DMS114 treated with DMSO at 0.1 percent for 48 hours (cell line): Measurements from ENCODE around the gene FANCG.

Experiments
- DNase-seq: peaks from one replicate; lab custom pipeline; 2025; ENCODE audit not compliant: unreplicated experiment; lab: John Stamatoyannopoulos, UW

The FANCG gene

GRCh38 chr9:35067056-35067455, 12.7 kb downstream of the FANCG start:
- no peak for DNase-seq

GRCh38 chr9:35060548-35061207, 19.1 kb downstream of the FANCG start:
- no peak for DNase-seq

- DNase-seq: no peak
Measured at GRCh38 chr9:35059438-35059837, 20.3 kb downstream of the FANCG start.

DNA sequence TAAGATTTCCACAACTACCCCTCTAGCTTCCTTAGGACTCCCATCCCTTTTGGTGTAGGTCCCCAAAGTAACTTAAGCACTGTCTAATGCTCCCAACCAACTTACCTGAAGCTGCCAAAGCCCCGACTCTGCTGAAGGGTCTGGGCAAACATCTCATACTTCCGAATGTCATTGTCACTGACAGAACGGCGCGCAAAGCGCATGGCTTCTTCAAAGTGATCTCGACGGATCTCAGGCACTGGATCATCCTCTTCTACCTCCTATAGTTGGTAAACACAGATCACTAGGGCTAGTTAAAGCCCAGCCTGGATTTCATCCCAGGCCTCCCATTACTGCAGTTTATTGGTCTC, 22.5 kb downstream of the FANCG start:
- no peak for DNase-seq

- no peak for DNase-seq
Measured at GRCh38 chr9:35056571-35057270, 23.0 kb downstream of the FANCG start.

DNA sequence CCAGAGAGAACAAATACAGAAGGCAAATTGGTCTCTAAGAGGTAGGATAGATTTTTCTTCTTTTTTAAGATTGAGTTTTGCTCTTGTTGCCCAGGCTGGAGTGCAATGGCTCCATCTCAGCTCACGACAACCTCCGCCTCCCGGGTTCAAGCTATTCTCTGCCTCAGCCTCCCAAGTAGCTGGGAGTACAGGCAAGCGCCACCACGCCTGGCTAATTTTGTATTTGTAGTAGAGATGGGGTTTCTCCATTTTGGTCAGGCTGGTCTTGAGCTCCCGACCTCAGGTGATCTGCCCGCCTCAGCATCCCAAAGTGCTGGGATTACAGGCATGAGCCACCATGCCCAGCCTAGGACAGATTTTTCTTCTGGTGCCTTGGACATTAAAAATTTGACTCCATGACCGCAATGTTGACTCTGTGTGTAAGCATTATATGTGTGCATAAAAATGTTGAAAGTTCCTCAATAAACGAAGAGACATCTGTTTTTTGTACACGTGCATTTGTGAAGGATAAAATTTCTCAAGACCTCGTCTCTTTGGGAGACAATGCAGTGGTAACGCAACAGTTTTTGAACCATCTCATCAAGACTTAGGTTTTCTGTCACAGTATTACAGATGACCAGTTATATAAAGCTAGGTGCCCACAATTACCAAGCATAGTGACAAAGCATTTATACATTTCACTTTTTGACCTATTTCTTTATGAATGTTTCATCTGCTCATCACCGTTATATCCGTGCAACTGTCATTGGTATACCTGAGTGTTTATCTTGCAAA, 24.7 kb downstream of the FANCG start:
- DNase-seq: no peak

GRCh38 chr9:35054185-35054835, 25.4 kb downstream of the FANCG start:
- DNase-seq: no peak

DNA sequence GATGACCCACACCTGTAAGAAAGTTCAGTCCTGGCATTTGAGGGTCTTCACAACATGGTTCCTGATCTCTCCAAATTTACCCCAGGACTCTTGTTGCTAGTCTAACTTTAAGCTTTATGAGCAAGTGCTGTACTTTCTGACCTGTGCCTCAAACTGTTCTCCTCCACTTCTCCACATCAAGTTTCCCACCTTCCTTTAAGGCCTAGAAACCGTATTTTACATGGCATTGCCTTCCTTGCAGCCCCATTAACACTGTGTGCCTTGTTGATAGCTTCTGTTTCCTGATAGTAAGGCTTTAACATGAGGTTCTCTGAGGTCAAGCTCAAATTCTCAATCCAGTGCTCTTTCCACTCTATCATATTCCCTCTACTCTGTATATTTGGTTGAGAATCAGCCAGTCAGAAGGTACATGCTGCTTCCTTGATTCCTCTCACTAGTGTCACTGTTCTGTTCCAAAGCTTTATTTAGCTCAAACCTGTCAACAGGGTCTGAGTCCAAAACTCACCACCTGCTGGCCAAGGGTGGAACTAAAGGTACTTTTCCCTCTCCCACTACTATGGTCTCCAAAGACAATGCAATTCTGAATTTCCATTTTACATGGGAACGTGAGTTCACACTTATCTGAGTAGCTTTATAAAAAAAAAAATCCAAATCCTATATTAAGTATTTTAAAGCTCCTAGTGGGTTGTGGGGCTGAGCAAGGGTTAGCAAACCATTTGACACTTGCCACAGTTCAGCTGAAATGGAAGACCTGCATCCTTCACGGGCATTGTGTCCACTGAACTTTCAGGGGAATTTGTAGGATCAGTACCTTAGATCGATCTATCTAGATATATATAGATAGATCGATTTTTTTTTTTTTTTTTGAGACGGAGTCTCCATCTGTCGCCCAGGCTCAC, 28.4 kb downstream of the FANCG start:
- peak; percentile 19 for DNase-seq

DNA sequence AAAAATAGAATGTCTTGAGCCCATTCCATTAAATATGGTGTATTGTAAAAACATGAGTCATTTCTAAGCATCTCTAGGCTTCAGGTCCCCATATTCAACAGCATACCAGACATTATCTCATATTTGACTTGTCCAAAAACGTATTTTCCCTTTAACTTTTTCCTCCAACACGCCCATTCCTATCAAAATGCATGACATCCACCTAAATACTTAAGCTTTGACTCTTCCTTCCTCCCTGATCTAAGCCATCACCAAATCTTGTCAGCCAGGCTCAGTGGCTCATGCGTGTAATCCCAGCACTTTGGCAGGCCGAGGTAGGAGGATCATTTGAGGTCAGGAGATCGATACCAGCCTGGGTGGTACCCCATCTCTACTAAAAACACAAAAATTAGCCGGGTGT, 31.2 kb downstream of the FANCG start:
- no peak for DNase-seq

DNA sequence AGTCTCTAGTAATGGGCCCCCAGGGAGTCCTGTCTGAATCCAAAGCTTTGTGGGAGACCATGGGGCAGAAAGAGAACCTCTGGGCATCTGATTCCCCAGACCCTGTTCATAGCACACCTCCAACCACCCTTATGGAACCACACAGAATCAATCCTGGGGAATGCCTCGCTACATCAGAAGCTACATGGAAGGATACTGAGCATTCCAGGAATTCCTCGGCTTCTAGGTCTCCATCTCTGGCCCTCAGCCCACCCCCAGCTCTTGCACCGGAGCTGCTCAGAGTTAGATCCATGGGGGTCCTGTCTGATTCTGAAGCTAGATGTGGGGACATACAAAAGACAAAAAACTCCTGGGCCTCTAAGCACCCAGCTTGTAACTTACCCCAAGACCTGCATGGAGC, 35.7 kb downstream of the FANCG start:
- no peak for DNase-seq

DNA sequence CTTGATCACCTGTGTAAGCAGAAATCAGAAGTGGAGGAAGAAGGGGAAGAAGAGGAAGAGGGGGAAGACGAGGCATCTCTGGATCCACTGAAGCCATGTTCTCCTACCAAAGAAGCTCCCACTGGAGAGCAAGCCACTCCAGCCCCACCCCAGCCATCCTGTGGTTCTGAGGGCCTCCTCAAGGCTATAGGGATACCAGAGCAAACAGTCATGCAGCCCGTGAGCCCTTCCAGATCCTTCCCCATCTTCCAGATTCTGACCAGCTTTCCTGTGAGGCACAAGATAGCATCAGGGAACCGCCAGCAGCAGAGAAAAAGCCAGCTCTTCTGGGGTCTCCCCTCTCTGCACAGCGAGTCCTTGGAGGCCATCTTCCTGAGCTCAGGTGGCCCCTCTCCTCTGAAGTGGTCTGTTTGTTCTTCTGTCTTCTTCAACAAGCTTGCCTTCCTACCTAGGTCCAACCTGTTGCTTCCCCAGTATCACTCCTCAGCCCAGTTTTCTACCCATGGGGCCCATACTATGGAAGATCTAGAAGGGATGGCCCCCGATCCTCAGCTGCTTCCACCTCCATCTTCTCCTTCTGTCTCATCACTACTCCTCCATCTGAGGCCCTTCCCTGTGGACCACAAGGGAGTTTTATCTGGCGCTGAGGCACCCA, 36.7 kb downstream of the FANCG start:
- DNase-seq: no peak

DNA sequence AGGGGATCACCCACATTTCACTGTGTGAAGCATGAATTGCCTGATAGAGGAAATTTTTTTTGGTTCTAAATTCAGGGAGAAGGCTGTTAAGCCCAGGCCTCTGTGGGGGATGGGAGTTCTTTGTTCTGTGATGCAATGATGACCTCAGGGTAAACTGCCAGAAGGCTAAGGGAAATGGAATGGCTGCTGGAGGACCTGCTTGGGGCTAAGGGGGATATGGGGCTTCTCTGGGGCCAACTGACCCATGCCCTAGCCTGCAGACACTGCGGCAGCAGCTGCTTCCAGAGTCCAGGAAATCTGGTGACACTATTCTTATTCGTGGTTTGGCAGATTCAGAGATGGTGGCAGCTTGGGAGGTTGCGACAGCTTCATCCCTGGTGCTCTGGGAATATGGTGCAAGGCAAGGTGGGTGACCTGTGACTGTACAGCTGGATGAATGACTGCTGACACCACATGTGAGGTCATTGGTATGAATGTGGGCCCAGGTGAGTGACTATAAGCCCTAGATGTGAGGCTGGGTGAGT, 37.6 kb downstream of the FANCG start:
- no peak for DNase-seq

- peak; percentile 51 for DNase-seq
Measured at GRCh38 chr9:35035851-35036701, 43.7 kb downstream of the FANCG start.

GRCh38 chr9:35033101-35033500, 46.6 kb downstream of the FANCG start:
- no peak for DNase-seq

- DNase-seq: no peak
Measured at GRCh38 chr9:35029852-35030251, 49.9 kb downstream of the FANCG start.

DNA sequence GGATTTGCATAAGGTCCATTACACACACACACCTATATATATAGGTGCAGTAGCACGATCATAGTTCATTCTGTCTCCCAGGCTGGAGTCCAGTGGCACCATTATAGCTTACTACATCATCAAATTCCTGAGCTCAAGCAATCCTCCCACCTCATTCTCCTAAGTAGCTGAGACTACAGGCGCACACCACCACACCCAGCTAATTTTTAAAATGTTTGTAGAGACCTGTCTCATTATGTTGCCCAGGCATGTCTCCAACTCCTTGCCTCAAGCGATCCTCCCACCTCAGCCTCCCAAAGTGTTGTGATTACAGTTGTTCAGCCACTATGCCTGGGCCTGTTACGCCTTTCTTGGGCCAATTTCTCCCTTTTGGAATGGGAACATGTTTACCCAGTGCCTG, 50.5 kb downstream of the FANCG start:
- no peak for DNase-seq

DNA sequence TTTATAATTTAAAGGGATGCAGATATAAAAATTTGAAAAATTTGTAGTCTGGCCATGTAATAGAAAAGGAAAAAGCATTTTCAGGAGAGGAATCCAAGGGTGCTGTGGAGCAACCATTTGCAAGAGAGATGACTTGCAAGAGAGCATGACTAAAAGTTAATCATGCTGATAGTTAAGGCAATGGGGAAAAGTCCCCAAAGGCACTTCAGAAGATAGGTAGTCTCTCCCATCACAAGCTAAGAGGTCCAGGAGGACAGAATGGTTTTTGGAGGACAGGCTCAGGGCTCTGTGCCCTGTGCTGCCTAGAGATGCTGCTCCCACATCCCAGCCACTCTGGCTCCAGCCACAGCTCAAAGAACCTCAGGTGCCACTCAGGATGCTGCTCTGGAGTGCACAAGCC, 51.4 kb downstream of the FANCG start:
- no peak for DNase-seq

DNA sequence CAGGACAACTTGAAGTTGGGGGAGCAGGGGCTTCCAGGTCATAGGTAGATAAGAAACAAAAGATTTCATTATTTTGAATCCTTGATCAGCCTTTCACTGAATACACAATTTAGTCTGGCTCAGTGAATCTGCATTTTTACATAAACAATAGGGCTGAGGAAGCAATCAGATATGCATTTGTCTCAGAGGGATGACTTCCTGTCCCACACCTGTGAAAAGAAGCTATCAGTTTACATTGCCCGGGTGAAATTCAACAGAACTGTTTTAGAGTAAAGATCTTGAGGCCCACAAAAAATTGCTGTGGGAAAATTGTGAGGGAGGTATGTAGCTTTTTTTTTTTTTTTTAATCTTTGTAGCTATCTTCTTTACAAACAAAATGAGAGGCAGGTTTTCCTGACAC, 51.9 kb downstream of the FANCG start:
- DNase-seq: no peak

GRCh38 chr9:35027374-35027773, 52.4 kb downstream of the FANCG start:
- no peak for DNase-seq
